GM12864 (cell line): ENCODE data around the gene KIAA0930.
"Not testable (repeated sequence)": the region's sequence is repeated elsewhere in the genome, so short reads cannot be mapped to it uniquely, and the experiment has no call there.

ENCODE experiments used
- DNase-seq: peaks from one replicate; pipeline ENCODE4 v3.0.0-alpha.2; 2011; ENCODE audit warnings: low read depth
- H3K4me3 ChIP-seq: 2 replicates; pipeline ENCODE4 v1.5.1; 2011; ENCODE audit warnings: mild to moderate bottlenecking, low read depth, low read length, control low read depth
- CTCF ChIP-seq: IDR thresholded peaks from 2 replicates; pipeline ENCODE4 v1.5.1; 2011; ENCODE audit warnings: low read depth, mild to moderate bottlenecking, moderate library complexity, low read length, control low read depth, inconsistent platforms; ENCODE audit errors: missing control alignments

Gene KIAA0930

DNA sequence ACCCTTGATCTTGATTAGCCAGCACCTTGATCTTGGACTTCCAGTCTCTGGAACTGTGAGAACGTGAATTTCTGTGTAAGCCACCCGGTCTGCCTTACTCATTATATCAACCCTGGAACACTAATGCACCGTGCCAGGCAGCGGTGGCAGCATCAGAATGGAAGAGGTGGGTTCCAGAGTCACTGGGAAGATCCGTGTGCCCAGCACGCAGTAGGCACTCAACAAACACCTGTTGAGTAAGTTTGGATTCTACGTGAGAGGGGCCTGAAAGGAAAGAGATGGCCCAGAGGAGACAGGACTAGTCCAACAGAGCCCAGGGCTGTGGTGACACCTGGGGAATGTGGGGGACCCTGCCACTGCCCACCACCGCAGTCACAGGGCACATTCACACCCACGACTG lies 37.4 kb upstream of the KIAA0930 start:
- no peak for TF ChIP-seq CTCF
- DNase-seq, result no peak
- no peak overlapping the region for H3K4me3 ChIP-seq

GRCh38 chr22:45277720-45278119 lies 37.0 kb upstream of the KIAA0930 start:
- not testable (repeated sequence) for H3K4me3 ChIP-seq, DNase-seq

DNA sequence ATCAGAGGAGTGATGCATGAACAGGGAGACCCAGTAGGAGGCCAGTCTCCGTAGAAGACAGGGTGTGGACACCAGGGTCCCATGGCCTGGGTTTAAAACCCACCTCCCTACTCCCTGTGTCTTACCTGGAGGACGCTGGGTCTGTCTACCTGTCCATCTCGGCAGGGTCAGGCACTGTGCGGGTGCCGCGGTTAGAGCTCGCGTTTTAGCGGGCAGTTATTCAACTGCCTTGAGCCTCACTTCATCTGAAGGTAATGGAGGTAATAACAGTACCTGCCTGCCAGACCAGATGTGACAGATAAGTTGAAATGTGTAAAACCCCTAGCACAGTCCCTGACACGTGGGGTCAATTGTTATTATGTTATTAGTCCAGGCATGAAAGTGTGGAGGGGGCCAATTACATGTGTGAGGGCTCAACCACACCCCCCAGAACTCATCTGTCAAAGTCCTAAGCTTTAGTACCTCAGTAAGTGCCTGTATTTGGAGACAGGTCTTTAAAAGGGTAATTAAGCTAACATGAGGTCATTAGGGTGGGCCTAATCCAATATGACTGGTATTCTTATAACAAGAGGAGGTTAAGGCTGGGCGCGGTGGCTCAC lies 35.9 kb upstream of the KIAA0930 start:
- no peak for TF ChIP-seq CTCF
- no peak for DNase-seq
- H3K4me3 ChIP-seq, result no peak overlapping the region

DNA sequence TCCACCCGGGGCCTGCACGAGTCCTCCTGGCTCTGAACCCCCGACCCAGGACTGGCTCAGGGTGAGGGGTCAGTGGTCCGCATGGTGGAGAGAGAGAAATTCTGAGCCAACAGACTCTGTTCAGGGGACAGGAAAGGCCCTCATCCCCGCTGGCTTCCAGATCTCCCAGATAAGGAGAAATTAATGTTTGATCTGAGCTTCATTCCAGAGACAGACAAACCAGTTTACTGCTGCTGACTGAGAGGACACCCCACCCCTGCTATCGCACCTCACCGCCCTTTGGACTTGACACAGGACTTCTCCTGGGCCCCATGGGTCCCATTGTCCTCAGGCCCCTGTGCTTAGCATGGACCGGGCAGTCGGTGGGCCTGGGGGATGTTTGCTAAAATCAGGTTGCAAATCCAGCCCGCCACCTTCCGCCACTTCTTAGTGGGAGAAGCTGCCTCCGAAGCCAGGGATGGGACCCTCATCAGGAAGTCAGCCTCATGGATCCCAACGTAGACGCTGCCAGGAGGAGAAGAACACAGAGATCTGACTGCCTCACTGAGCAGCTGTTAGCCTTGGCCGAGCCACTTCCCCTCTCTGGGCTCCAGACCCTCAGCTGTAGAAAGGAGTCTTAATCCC lies 32.9 kb upstream of the KIAA0930 start:
- TF ChIP-seq CTCF, result no peak
- no peak for DNase-seq
- no peak overlapping the region for H3K4me3 ChIP-seq

- TF ChIP-seq CTCF, result no peak
- DNase-seq, result no peak
- H3K4me3 ChIP-seq, result no peak overlapping the region
These were observed 31.8 kb upstream of the KIAA0930 start for GRCh38 chr22:45272498-45272897.

DNA sequence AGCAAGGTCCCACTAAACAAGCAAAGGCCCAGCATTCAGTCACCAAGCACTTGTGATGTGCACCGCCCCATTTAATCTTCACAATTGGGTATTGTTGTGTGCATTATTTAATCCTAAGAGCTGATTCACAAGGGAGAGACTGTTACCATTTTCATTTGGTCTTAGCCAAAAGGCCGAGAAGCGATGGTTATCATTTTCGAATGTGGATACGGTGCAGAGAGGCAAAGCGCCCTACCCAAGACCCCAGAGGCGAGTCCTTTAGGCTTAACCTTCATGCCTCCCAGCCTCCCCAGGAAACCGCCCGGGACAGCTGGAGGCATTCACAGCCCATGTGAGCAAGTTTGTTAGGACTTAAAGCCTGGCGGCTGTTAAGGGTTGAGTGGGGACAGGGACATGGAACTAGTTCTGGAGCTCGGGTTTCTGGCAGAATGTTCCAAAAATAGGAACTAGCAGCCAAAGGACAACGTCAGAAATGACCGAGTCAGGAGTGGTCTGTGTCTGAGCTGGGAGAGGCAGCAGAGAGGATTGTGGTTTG lies 31.0 kb upstream of the KIAA0930 start:
- TF ChIP-seq CTCF, result no peak
- H3K4me3 ChIP-seq, result no peak overlapping the region
- DNase-seq, result no peak

DNA sequence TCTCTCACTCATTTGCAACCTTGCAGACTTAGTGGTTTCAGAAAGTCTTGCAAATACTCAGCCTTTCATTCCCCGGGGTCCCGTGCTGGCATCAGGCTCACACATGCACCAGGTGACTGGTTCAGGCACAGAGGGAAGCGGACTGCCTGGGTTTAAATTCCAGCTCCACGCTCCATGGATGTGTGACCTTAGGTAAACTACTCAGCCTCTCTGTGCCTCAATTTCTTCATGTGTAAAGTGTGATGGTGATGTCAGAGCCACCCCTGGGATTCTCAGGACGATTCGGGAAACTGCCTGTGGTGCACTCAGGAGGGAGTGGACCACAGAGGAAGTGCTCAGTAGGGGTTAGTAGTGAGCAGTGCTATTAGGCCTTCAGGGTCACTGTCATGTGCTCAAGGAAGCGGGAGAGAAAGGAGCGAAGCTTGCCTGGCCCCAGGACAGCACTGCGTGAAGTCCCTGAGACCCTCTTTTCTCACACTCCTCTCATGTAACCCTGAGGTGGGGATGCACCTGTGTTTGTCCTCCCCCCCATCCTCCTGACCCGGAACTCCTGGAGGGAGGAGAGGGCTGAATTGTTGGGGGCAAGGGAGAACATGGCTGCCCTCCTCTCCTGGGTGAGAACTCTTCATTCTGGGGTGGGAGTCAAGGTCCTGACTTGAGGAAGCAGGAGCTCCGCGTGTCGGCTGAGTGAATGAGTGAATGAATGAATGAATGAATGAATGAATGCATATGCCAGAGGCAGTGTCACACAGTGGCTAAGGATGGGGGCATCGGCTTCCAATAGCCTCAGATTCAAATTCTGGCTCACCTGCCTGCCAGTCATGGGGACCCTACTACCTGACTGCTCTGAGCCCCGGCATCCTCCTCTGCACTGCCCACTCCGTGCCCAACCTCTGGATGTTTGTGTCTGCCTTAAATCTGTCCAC lies 29.7 kb upstream of the KIAA0930 start:
- no peak overlapping the region for H3K4me3 ChIP-seq
- no peak for DNase-seq
- no peak for TF ChIP-seq CTCF
